ENCODE data around the gene MRS2.
"Not testable (repeated sequence)": the region's sequence is repeated elsewhere in the genome, so short reads cannot be mapped to it uniquely, and the experiment has no call there.

The MRS2 gene

DNA sequence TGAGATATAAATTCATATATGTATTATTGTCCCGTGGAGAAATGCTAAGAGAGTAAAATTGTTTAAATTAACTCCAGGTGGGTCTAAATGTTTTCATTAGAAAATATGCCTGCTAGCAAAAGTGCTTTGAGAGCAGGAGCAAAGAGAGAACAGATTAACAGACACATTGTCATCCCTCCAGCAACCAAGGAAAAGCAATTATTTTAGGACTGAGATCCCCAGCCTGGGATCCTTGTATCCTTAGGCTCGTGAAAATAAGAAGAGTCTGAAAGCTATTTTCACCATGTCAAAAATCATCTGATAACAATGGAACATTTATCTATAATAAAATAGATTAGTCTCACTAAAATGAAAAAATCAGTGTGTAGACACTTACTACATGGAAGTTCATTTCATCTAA is 11.5 kb upstream of the MRS2 start:
- DNase-seq (ENCODE audit: low spot score): no peak

DNA sequence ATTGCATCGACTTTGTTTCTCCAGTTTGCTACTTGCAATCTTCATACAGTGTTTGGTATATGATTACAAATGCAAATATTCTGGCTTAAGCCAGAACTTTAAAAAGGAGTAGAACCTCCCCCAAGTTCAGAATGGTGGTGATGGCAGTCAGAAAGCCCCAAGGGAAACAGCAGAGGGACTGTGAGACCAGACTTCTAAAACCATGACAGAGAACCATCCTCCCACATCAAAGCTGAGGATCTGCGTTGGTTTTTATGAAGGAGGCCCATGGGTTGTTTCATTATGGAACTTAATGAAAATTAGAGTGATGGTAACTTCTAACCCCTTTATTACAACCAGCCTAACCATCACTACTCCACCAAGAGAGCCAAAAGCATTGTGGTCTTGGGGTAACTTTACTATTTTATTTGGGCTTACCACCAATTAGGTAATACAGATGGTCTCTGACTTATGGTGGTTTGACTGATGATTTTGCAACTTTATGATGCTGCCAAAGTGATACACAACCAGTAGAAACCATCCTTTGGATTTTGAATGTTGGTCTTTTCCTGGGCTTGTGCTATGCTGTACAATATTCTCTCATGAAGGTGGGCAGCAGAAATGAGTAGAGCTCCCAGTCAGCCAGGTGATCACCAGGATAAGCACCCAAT is 10.9 kb upstream of the MRS2 start:
- no peak for DNase-seq (ENCODE audit: low spot score)

DNA sequence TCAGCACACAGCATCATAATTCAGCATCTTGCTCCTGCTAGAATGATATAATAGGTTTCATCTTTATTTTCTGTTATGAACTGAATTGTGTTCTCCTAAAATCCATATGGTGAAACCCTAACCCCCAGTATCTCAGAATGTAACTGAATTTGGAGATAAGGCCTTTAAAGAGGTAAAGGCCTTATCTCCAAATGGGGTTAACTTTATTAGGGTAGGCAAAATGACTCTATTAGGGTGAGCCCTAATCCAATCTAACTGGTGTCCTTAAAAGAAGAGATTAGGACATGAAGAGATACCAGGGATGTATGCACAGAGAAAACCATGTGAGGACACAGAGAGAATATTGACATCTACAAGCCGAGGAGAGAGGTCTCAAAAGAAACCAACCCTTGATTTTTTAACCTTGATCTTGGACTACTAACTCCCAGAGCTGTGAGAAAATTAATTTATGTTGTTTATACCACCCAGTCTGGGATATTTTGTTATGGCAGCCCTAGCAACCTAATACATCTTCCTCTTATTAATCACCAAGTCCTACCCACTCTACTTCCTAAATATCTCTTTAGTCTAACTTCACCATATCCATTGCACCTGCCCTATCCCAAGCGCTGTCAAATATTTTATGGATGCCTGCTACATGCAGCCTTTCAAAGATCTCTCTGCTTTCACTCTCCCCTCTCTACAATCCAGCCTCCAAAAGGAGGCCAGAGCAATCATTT is 8.5 kb upstream of the MRS2 start:
- no peak for DNase-seq (ENCODE audit: low spot score)

DNA sequence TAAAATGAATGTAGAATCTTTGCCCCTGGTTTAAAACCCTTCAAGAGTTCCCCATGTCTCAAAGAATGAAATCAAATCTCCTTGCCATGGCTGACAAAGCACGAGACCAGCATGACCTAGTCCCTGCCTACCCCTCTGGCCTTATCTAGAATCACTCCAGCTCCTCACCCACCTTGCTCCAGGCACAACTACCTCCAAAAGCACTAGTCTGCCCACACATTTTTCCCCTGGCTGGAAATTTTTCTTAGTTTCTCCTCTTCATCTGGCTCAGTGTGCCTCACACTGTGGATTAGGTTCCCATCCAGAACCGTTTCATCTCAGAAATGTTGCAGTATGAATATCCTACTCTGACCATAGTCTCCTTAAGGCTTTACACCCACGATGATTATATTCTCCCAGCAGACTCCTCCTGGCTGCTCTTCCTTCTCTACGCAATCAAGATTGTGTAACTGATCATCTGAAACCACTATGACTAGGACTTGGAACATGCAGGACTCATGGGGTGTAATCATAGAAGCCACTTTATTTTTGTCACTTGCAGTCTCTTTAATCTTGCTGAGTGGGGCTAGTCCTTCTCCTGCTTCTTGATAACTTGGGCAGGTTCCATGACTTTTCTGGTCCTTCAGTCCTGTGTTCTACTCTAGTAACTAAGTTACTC is 7.8 kb upstream of the MRS2 start:
- DNase-seq (ENCODE audit: low spot score): peak; percentile 89

DNA sequence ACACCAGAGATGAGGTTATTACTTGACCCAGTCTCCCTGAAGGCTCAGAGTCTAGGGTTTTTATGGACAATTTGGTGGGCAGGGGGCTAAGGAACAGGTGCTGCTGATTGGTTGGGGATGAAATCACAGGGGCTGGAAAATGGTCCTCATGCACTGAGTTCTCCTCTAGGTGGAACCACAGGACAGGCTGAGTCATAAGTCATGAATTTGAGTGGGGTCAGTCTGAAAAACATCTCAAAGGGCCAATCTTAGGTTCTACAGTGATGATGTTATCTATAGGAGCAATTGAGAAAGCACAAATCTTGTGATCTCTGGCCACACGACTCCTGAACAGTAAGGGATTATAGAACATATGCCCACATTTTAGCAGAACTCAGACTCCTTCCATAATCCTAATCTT is 5.9 kb upstream of the MRS2 start:
- DNase-seq (ENCODE audit: low spot score): no peak

DNA sequence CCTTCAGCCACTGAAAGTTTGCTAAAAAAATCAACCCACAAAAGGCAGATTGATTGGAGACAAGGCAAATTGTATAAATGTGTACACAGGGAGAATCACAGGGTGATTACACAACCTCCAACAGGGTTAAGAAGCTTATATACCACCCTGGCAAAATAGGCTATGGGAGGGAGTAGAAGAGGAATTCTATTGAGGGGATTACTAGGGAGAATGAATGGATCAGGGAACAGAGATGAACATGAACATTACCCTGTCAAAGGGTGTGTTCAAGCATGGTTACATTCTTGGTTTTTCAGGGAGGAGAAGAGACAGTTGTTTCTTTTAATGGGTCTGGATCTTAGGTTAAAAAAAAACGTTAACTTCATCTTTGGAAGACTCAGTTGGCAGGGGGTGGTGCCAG is 5.1 kb upstream of the MRS2 start:
- no peak for DNase-seq (ENCODE audit: low spot score)

DNA sequence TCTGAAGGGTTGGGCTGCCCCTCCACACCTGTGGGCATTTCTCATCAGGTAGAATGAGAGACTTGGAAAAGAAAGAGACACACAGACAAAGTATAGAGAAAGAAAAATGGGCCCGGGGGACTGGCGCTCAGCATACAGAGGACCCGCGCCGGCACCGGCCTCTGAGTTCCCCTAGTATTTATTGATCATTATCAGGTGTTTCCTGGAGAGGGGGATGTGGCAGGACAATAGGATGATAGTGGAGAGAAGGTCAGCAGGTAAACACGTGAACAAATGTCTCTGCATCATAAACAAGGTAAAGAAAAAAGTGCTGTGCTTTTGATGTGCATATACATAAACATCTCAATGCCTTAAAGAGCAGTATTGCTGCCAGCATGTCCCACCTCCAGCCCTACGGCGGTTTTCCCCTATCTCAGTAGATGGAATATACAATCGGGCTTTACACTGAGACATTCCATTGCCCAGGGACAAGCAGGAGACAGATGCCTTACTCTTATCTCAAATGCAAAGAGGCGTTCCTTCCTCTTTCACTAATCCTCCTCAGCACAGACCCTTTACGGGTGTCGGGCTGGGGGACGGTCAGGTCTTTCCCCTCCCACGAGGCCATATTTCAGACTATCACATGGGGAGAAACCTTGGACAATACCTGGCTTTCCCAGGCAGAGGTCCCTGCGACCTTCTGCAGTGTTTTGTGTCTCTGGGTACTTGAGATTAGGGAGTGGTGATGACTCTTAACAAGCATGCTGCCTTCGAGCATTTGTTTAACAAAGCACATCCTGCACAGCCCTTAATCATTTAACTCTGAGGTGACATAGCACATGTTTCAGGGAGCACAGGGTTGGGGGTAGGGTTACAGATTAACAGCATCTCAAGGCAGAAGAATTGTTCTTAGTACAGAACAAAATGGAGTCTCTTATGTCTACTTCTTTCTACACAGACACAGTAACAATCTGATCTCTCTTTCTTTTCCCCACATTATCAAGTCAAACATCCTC is 2.4 kb upstream of the MRS2 start:
- DNase-seq (ENCODE audit: low spot score): not testable (repeated sequence)

DNA sequence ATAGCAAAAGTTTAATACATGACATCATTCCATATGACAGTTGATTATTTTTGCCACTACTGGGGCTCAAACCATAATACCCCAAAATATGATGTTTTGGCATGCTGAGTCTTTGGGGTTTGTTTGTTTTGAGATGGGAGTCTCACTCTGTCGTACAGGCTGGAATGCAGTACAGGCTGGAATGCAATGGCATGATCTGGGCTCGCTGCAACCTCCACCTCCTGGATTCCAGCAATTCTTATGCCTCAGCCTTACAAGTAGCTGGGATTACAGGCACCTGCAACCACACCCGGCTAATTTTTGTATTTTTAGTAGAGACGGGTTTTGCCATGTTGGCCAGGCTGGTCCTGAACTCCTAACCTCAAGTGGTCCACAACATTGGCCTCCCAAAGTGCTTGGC is 1.3 kb upstream of the MRS2 start:
- DNase-seq (ENCODE audit: low spot score): no peak

DNA sequence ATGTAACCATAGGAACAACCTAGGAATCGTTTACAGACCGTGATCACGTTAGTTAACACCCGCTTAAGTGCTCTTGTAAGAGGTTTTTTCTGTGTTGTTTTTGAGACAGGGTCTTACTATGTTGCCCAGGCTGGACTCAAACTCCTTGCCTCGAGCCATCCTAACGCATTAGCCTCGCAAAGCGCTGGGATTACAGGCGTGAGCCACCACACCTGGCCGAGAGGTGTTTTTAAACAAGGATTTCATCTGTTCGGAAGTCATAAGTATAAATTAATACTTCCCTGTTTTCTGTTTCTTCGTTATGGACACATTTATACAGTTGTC is 727 bp downstream of the MRS2 start:
- DNase-seq (ENCODE audit: low spot score): no peak

DNA sequence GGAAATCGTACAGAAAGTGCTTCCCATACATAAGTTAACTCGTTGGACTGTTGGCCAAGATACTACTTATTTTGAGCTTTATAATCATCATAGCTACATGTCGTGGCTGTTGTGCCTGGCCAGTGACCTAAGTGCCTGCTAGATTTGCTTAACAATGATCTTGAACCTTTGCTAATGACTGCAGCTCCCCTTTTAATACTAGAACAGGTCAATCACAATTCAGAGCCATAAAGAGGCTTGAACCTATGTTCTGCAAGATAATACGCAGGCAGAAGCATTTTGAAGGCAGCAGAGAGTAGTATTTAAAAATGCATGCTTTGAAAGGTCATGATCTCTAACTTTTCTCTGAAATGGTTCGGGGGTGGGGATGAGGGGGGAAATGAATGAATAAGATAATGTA is 2.5 kb downstream of the MRS2 start:
- no peak for DNase-seq (ENCODE audit: low spot score)

DNA sequence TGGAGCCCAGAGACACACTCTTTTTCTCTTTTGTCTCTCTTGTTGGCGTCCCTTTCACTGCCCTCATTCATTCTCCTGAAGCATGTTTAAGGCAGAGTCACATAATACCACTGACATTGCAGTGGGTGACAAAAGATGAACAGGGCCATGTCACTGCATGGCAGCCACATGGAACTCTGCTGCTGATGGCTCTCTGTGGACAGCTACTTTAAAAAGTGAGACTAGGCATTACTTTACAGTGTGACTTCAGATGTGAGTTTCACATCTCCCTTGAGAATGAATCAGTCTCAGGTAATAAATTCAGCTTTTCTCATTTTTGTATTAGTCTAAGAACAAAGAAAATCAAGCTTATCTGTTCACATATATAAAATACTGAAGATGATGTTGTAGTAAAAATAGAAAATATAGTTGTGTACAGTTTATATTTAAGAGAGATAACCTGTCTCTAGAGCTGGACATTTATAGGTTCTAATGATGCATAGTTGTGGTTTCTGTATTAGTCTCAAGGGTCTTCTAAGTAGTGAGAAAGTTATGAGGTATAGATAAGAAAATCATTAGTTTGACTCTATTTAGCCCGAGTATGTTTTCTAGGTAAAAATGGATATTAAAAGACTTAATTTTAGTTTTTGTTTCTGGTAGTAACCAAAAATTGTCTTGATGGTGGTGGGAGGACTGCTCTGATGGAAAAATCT is 6.1 kb downstream of the MRS2 start:
- no peak for DNase-seq (ENCODE audit: low spot score)

DNA sequence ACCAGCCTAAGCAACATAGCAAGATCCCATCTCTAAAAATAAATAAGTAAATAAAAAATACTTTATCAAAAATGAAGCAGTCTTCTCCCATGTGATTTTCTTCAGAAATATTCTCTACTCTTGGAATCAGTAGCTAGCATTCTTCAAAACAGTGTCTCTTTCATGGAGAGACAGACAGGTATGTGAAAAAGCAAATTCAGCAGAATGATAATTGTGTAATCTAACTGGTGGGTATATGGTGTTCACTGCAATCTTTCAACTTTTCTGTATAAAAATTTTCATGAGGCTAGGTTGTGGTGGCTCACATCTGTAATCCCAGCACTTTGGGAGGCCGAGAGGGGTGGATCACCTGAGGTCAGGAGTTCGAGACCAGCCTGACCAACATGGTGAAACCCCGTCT is 7.9 kb downstream of the MRS2 start:
- DNase-seq (ENCODE audit: low spot score): no peak

DNA sequence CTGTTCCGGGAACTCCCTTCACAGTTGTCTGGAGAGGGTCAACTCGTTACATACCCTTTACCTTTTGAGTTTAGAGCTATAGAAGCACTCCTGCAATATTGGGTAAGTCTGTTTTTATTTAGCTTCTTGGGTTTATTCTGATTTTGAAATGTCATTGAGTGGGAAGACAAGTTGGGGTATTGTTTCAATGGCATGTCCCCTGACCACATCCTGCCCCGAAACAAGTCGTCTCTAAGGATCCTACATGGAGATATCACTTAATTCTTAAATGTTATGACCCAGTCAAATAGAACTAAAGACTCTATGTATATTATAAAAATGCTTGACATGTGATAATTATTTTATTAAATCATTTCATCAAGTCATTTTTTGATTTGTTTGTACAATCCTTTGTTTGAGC is 9.6 kb downstream of the MRS2 start:
- DNase-seq (ENCODE audit: low spot score): no peak

DNA sequence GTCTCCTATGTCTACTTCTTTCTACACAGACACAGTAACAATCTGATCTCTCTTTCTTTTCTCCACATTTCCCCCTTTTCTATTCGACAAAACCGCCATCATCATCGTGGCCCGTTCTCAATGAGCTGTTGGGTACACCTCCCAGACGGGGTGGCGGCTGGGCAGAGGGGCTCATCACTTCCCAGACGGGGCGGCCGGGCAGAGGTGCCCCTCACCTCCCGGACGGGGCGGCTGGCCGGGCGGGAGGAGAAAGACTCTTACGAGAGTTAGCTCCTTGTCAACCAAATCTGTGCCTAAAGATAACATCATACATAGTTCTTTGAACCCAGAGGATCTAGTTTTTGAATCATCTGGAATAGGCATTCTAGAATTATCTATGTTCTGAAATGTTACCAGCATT is 11.8 kb downstream of the MRS2 start:
- DNase-seq (ENCODE audit: low spot score): not testable (repeated sequence)

DNA sequence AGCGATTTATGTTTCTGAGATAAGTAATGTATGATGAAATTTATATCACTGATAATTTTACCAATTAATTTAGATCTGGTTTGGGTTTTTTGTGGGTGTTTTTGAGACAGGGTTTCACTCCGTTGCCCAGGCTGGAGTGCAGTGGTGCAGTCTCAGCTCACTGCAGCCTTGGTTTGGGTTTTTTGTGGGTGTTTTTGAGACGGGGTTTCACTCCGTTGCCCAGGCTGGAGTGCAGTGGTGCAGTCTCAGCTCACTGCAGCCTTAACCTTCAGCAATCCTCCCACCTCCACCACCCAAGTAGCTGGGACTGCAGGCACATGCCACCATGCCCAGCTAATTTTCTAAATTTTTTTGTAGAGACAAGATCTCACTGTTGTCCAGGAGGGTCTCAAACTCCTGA is 13.0 kb downstream of the MRS2 start:
- DNase-seq (ENCODE audit: low spot score): no peak

DNA sequence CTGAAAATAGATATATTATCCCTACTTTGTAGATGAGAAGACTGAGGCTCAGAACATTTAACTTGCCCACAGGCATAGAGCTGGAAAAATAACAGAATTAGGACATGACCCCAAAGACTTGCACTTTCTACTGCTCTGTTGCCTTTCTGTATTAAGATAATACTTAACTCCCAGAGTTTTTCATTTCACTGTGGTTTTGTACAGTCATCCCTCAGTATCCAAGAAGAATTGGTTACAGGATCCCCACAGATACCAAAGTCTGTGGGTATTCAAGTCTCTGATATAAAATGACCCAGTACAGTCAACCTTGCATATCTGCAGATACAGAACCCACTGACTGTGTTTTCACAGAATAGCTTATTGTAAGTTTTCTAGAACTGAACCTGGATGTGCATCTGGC is 16.8 kb downstream of the MRS2 start:
- DNase-seq (ENCODE audit: low spot score): no peak

DNA sequence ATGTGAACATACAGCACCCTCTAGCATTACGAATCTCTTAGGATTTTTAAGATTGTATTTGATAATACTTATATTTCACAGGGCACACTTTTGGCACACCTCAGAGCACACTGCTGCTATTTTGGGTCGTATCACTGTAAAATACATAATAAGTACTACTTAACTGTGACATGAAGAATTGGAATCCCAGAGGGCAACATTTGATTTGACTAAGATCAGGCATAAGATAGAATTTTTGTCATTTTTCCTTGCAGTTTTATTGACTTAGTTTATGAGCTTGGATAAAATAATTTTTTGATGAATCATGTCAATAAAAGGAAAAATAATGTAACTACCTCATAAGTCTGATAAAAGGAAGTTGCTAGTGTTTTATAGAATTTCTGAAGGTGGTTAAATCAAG is 22.4 kb downstream of the MRS2 start:
- no peak for DNase-seq (ENCODE audit: low spot score)

DNA sequence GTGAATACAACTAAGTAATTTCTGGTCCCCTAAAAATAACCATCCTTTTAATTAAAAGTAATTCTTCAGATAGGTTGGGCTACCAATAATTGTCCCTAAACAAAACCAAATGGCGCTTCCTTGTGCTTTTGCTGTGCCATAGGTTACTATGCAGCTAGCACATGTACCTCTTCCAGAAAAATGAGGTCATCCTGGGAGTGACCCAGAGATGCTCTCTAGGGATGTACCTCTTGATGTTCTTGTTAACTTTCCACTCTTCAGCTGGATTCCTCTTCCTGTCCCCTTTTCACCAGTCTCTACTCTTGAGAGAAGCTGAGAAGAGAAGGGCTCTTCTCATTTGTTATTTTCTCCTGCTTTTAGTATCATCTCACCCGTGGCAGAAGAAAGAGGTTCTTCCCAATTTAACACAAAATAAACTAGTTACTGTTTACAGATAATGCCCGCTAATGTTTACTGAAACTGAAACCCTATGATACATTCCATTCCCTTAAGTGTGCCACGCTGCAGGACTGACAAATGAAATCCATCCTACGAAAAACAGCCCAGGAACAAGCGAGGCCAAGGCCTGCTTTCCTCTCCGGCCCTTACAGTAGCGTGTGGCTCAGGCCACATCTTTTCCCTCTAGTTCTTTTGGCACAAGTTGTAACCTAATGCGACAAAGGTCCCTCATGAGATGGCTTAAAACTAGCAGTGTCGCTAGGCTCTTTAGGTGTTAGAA is 24.2 kb downstream of the MRS2 start:
- DNase-seq (ENCODE audit: low spot score): no peak

DNA sequence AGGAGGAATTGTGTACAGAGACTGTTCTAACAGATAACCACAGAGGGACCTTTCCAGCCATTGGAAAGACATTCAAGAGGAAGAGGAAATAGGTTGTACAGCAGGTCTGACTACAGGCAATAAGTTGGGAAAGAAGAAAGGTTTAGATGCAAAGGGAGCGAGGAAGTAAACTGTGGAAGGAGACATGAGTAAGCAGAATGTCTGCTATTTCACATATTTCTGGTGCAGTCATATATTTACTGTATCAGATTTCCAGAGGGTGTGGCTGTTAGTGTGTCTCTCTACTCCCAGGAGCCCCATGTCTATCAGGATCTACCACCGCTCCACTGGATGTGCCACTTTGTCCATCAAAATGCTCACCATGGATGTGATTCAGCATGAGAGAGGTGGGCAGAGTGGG is 25.9 kb downstream of the MRS2 start:
- DNase-seq (ENCODE audit: low spot score): peak; percentile 21

DNA sequence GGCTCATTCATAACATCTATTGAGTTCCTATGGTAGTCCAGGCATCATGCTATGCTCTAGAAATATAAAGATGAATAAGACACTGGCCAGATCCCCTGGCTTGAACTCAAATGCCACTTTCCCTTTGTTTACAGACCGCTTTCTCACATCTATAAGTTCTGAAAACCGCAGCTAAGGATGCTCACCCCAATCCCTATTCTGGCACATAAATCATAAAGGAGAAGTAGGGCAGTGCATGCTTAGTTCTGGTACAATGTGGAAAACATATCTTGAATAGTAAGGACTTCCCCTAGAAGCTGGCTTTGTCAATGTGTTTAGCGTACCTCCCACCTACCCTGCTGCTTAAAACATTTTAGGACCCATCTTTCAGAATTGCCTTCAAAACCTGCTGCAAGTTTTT is 26.4 kb downstream of the MRS2 start:
- DNase-seq (ENCODE audit: low spot score): no peak

DNA sequence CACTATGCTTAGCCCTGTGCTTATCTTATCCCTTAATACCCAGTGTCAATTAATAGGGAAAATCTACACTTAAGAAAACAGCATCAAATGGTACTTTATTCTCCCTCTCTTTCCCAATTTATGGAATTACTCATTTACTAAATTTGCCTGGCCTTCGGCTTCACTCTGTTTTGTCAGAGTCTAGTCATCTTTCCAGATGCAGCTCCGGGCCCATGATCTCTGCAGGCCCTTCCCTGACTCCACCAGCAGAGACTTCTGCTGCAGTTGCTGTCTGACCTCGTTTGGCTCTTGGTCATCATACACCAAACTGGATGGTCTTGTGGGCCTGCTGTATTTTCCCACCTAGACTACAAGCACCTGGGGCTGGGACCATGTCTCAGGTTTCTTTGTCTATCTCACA is 27.4 kb downstream of the MRS2 start:
- DNase-seq (ENCODE audit: low spot score): peak; percentile 17
